ENCODE data around the gene GABRE. TPM values are rescaled to one million over a fixed set of nuclear protein-coding genes. Genes with fewer than 3 reads are reported as not detected.

Gene GABRE
- total and polyA plus RNA-seq, 10 of the 15 experiments (the other 5 are each of a cell fraction or from before 2014, with no cell fraction given), result 0.01 to 0.15 (median 0.10) TPM; not detected in 6

DNA sequence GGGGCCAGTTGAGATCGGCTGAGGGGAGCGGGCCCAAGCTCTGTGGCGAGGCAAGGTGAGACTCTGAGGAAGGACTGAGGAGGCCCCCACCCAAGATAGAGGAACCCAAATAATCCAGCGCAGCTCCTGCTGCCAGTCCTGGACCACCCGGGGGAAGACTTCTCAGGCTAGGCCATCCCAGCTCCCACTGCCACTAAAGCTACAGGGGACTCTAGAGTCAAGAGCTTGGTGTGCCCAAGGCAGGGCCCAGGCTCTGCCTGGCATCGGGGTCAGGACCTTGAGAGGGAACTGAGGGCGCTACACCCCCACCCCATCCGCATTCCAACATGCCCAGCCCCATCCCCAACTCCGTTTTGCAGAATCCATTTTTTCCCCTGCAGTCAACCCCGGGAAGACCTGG, 53.2 kb downstream of the GABRE start:
- in situ Hi-C loops (cut with MboI), result no loop called here
- DNase-seq (ENCODE audit: low read depth, low spot score) (no peak), ATAC-seq (no peak), FAIRE-seq (no peak)
- intact Hi-C loops (cut with micrococcal nuclease; ENCODE audit: unreplicated experiment), result no loop called here
- Histone ChIP-seq H3K27ac (ENCODE audit: control insufficient read depth, insufficient read depth) (no peak overlapping the region), H3K36me3 (ENCODE audit: control insufficient read depth in 2 of 2, insufficient read depth in 2 of 2, low read length in 1 of 2) (no peaks in the 10 kb centered on the region), H3K4me2 (ENCODE audit: control insufficient read depth, insufficient read depth) (no peak overlapping the region), H3K27me3 (replicated peaks in 1 of 2; ENCODE audit: control insufficient read depth in 2 of 2, insufficient read depth in 2 of 2, low read length in 1 of 2) (no peaks in the 10 kb centered on the region), H2AFZ (ENCODE audit: control insufficient read depth, low read depth, low read length) (no peak overlapping the region), H3K4me1 (ENCODE audit: control insufficient read depth, insufficient read depth, low read length) (no peaks in the 10 kb centered on the region), H4K20me1 (ENCODE audit: control insufficient read depth, insufficient read depth) (no peaks in the 10 kb centered on the region), H3K9ac (ENCODE audit: control insufficient read depth, insufficient read depth, low read length) (no peak overlapping the region), H3K4me3 (no peak overlapping the region), H3K79me2 (ENCODE audit: control insufficient read depth, insufficient read depth, low read length) (no peaks in the 10 kb centered on the region), H3K9me3 (replicated peaks; ENCODE audit: control insufficient read depth, insufficient read depth, low read length) (no peaks in the 10 kb centered on the region; the same call in 2 of the 3 replicates)
- SMC1A ChIA-PET (ENCODE audit: uncharacterized antibody, unreplicated experiment), result no interaction called here
- POLR2A ChIA-PET, result no interaction called here
- TF ChIP-seq ZNF274 (IDR thresholded peaks at IDR 0.05; ENCODE audit: insufficient read depth, insufficient read length) (no peak), SMAD5 (IDR thresholded peaks at IDR 0.05; ENCODE audit: low read depth) (no peak), IRF3 (IDR thresholded peaks at IDR 0.05) (no peak), SIX5 (IDR thresholded peaks at IDR 0.05; ENCODE audit: low read depth, low read length, severe bottlenecking) (no peak), PAX5 (IDR thresholded peaks at IDR 0.05; ENCODE audit: borderline replicate concordance, low read depth, low read length) (no peak), SMARCA5 (IDR thresholded peaks at IDR 0.05) (no peak)
- TF ChIP-seq, protein P1, sequence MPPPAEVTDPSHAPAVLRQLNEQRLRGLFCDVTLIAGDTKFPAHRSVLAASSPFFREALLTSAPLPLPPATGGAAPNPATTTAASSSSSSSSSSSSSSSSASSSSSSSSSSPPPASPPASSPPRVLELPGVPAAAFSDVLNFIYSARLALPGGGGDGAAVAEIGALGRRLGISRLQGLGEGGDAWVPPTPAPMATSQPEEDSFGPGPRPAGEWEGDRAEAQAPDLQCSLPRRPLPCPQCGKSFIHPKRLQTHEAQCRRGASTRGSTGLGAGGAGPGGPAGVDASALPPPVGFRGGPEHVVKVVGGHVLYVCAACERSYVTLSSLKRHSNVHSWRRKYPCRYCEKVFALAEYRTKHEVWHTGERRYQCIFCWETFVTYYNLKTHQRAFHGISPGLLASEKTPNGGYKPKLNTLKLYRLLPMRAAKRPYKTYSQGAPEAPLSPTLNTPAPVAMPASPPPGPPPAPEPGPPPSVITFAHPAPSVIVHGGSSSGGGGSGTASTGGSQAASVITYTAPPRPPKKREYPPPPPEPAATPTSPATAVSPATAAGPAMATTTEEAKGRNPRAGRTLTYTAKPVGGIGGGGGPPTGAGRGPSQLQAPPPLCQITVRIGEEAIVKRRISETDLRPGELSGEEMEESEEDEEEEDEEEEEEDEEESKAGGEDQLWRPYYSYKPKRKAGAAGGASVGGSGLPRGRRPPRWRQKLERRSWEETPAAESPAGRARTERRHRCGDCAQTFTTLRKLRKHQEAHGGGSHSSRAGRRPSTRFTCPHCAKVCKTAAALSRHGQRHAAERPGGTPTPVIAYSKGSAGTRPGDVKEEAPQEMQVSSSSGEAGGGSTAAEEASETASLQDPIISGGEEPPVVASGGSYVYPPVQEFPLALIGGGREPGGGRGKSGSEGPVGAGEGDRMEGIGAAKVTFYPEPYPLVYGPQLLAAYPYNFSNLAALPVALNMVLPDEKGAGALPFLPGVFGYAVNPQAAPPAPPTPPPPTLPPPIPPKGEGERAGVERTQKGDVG (CRISPR knock-in tag; IDR thresholded peaks at IDR 0.05), result no peak
- WGBS (ENCODE audit: insufficient coverage, insufficient replicate concordance, low lambda C conversion rate, missing lambda C conversion rate), result 39% methylated on average over 8 of the region's 10 CpGs
- CTCF ChIA-PET, result no interaction called here
- BruUV-seq (replicated peaks), result no TSS peak
- RAD21 ChIA-PET (ENCODE audit: unreplicated experiment), result no interaction called here
